WTC11 (cell line): ENCODE measurements around the gene HID1. TPM values are rescaled to one million over a fixed set of nuclear protein-coding genes. Genes with fewer than 3 reads are reported as not detected.
A peak's percentile ranks its signal among the peaks of the same experiment; 100 is the strongest.

ENCODE experiments used
- ATF1 ChIP-seq: sonication (generic); formaldehyde crosslinking; IDR thresholded peaks from 2 replicates; pipeline ENCODE4 v1.8.1; 2023; ENCODE audit warnings: mild to moderate bottlenecking, moderate library complexity, missing genetic modification reagents
- ELF4 ChIP-seq: sonication (generic); formaldehyde crosslinking; IDR thresholded peaks from 2 replicates; pipeline ENCODE4 v1.8.1; 2022; ENCODE audit warnings: low read depth, mild to moderate bottlenecking, moderate library complexity, missing genetic modification reagents
- ETV6 ChIP-seq: sonication (generic); formaldehyde crosslinking; IDR thresholded peaks from 2 replicates; pipeline ENCODE4 v1.8.1; 2022; ENCODE audit warnings: mild to moderate bottlenecking, missing genetic modification reagents
- MYBL2 ChIP-seq: sonication (generic); formaldehyde crosslinking; IDR thresholded peaks from 2 replicates; pipeline ENCODE4 v1.8.1; 2023; ENCODE audit warnings: mild to moderate bottlenecking, moderate library complexity, missing genetic modification reagents
- NFYB ChIP-seq: sonication (generic); formaldehyde crosslinking; conservative IDR thresholded peaks from 2 replicates; pipeline ENCODE4 v1.8.0; 2022; ENCODE audit warnings: low read depth, missing genetic modification reagents
- OVOL2 ChIP-seq: fragments of 250-450 bp; sonication (Bioruptor Pico); IDR thresholded peaks from 2 replicates; pipeline ENCODE4 v1.9.0; 2021; ENCODE audit warnings: mild to moderate bottlenecking, borderline replicate concordance
- RELA ChIP-seq: sonication (generic); formaldehyde crosslinking; IDR thresholded peaks from 2 replicates; pipeline ENCODE4 v1.8.1; 2022; ENCODE audit warnings: missing genetic modification reagents, mild to moderate bottlenecking, borderline replicate concordance
- SMAD3 ChIP-seq: sonication (generic); formaldehyde crosslinking; IDR thresholded peaks from 2 replicates; pipeline ENCODE4 v1.8.0; 2022; ENCODE audit warnings: missing genetic modification reagents, mild to moderate bottlenecking, borderline replicate concordance
- SMAD4 ChIP-seq: sonication (generic); formaldehyde crosslinking; IDR thresholded peaks from 2 replicates; pipeline ENCODE4 v1.8.0; 2022; ENCODE audit warnings: mild to moderate bottlenecking, missing genetic modification reagents
- ZNF121 ChIP-seq: sonication (generic); formaldehyde crosslinking; IDR thresholded peaks from 2 replicates; pipeline ENCODE4 v1.8.0; 2023; ENCODE audit warnings: missing genetic modification reagents
- ZNF219 ChIP-seq: sonication (generic); formaldehyde crosslinking; IDR thresholded peaks from 2 replicates; pipeline ENCODE4 v1.8.0; 2023; ENCODE audit warnings: missing genetic modification reagents, mild to moderate bottlenecking, borderline replicate concordance
- total RNA-seq: library from RNA; stranded (reverse); gene quantifications from 3 replicates; pipeline ENCODE4 v1.2.3, GENCODE V29; 2021
- TF ChIP-seq, protein P1 (sequence below): fragments of 250-450 bp; sonication (Bioruptor Pico); IDR thresholded peaks from 2 replicates; pipeline ENCODE4 v1.9.0; 2021; ENCODE audit warnings: mild to moderate bottlenecking
- TF ChIP-seq, protein P2 (sequence below): sonication (generic); formaldehyde crosslinking; IDR thresholded peaks from 2 replicates; pipeline ENCODE4 v1.8.1; 2022; ENCODE audit warnings: missing genetic modification reagents, borderline replicate concordance
- TF ChIP-seq, protein P3 (sequence below): sonication (generic); formaldehyde crosslinking; IDR thresholded peaks from 2 replicates; pipeline ENCODE4 v1.8.1; 2022; ENCODE audit warnings: low read depth, missing genetic modification reagents, borderline replicate concordance
- TF ChIP-seq, protein P4 (sequence below): sonication (generic); formaldehyde crosslinking; IDR thresholded peaks from 2 replicates; pipeline ENCODE4 v1.8.1; 2023; ENCODE audit warnings: mild to moderate bottlenecking, missing genetic modification reagents
- TF ChIP-seq, protein P5 (sequence below): sonication (generic); formaldehyde crosslinking; IDR thresholded peaks from 2 replicates; pipeline ENCODE4 v1.8.1; 2023; ENCODE audit warnings: mild to moderate bottlenecking, missing genetic modification reagents, moderate library complexity
- TF ChIP-seq, protein P6 (sequence below): fragments of 250-450 bp; sonication (Bioruptor Pico); IDR thresholded peaks from 2 replicates; pipeline ENCODE4 v1.9.0; 2021; ENCODE audit warnings: moderate library complexity, mild to moderate bottlenecking, inconsistent platforms, borderline replicate concordance
- TF ChIP-seq, protein P7 (sequence below): sonication (generic); formaldehyde crosslinking; IDR thresholded peaks from 2 replicates; pipeline ENCODE4 v1.8.0; 2022; ENCODE audit warnings: mild to moderate bottlenecking, missing genetic modification reagents
- TF ChIP-seq, protein P8 (sequence below): sonication (generic); formaldehyde crosslinking; IDR thresholded peaks from 2 replicates; pipeline ENCODE4 v1.8.1; 2023; ENCODE audit warnings: mild to moderate bottlenecking, missing genetic modification reagents
- TF ChIP-seq, protein P9 (sequence below): fragments of 250-450 bp; sonication (Bioruptor Pico); IDR thresholded peaks from 2 replicates; pipeline ENCODE4 v1.9.0; 2021; ENCODE audit warnings: mild to moderate bottlenecking, borderline replicate concordance

The HID1 gene
- total RNA-seq, 1 experiment from 2014 or later, result 16.7 TPM

DNA sequence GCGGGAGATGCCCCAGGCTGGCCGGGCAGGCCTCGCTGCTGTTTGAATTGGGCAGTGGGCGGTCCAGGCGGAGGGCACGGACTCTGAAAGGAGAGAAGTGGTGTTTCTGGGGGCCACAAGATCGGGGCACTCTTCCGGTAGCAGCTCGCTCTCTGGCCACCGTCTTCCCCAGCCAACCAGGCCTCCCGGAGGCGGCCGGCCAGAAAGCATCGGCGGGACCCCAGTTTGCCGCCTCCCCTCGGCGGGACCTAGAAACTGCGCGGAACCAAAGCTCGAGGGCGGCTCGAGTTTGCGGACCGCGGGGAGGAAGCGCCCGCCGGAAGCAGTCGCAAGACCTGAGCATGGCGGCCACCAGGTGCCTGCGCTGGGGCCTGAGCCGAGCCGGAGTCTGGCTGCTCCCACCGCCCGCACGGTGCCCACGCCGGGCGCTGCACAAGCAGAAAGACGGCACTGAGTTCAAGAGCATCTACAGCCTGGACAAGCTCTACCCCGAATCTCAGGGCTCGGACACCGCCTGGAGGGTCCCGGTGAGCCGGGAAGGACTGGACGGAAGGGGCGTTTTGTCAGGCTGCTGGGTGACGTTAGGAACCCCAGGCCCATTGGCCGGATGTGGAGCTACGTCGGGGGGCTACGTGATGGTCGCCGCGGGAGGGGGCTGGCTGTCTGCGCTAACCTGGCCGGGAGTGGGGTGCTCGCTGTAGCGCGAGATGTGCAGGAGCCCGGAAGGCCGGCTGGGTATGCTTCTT is 40.0 kb upstream of the HID1 start, which contains the start of gene MRPL58 (continued):
- TF ChIP-seq, protein P1, sequence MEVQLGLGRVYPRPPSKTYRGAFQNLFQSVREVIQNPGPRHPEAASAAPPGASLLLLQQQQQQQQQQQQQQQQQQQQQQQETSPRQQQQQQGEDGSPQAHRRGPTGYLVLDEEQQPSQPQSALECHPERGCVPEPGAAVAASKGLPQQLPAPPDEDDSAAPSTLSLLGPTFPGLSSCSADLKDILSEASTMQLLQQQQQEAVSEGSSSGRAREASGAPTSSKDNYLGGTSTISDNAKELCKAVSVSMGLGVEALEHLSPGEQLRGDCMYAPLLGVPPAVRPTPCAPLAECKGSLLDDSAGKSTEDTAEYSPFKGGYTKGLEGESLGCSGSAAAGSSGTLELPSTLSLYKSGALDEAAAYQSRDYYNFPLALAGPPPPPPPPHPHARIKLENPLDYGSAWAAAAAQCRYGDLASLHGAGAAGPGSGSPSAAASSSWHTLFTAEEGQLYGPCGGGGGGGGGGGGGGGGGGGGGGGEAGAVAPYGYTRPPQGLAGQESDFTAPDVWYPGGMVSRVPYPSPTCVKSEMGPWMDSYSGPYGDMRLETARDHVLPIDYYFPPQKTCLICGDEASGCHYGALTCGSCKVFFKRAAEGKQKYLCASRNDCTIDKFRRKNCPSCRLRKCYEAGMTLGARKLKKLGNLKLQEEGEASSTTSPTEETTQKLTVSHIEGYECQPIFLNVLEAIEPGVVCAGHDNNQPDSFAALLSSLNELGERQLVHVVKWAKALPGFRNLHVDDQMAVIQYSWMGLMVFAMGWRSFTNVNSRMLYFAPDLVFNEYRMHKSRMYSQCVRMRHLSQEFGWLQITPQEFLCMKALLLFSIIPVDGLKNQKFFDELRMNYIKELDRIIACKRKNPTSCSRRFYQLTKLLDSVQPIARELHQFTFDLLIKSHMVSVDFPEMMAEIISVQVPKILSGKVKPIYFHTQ (CRISPR knock-in tag), result no peak
- TF ChIP-seq, protein P2, sequence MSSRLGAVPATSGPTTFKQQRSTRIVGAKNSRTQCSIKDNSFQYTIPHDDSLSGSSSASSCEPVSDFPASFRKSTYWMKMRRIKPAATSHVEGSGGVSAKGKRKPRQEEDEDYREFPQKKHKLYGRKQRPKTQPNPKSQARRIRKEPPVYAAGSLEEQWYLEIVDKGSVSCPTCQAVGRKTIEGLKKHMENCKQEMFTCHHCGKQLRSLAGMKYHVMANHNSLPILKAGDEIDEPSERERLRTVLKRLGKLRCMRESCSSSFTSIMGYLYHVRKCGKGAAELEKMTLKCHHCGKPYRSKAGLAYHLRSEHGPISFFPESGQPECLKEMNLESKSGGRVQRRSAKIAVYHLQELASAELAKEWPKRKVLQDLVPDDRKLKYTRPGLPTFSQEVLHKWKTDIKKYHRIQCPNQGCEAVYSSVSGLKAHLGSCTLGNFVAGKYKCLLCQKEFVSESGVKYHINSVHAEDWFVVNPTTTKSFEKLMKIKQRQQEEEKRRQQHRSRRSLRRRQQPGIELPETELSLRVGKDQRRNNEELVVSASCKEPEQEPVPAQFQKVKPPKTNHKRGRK (CRISPR knock-in tag), result no peak
- TF ChIP-seq ZNF219 (CRISPR knock-in tag) (no peak; the same call in 1 of the 2 replicates), ELF4 (CRISPR knock-in tag) (no peak), ZNF121 (CRISPR knock-in tag) (no peak), ATF1 (CRISPR knock-in tag) (no peak), MYBL2 (CRISPR knock-in tag) (peak; percentile 60; the same call in 1 of the 2 replicates), ETV6 (peak; percentile 97), SMAD3 (peak; percentile 85; the same call in 1 of the 2 replicates), RELA (peak; percentile 73), NFYB (CRISPR knock-in tag) (peak; percentile 53), OVOL2 (CRISPR knock-in tag) (no peak), SMAD4 (CRISPR knock-in tag) (no peak)
- TF ChIP-seq, protein P3, sequence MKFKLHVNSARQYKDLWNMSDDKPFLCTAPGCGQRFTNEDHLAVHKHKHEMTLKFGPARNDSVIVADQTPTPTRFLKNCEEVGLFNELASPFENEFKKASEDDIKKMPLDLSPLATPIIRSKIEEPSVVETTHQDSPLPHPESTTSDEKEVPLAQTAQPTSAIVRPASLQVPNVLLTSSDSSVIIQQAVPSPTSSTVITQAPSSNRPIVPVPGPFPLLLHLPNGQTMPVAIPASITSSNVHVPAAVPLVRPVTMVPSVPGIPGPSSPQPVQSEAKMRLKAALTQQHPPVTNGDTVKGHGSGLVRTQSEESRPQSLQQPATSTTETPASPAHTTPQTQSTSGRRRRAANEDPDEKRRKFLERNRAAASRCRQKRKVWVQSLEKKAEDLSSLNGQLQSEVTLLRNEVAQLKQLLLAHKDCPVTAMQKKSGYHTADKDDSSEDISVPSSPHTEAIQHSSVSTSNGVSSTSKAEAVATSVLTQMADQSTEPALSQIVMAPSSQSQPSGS (CRISPR knock-in tag), result peak; percentile 3; the same call in 1 of the 2 replicates
- TF ChIP-seq, protein P4, sequence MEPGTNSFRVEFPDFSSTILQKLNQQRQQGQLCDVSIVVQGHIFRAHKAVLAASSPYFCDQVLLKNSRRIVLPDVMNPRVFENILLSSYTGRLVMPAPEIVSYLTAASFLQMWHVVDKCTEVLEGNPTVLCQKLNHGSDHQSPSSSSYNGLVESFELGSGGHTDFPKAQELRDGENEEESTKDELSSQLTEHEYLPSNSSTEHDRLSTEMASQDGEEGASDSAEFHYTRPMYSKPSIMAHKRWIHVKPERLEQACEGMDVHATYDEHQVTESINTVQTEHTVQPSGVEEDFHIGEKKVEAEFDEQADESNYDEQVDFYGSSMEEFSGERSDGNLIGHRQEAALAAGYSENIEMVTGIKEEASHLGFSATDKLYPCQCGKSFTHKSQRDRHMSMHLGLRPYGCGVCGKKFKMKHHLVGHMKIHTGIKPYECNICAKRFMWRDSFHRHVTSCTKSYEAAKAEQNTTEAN, result 0 out of 2 replicates have a peak, but pooled peaks have one; percentile 58
- TF ChIP-seq, protein P5, sequence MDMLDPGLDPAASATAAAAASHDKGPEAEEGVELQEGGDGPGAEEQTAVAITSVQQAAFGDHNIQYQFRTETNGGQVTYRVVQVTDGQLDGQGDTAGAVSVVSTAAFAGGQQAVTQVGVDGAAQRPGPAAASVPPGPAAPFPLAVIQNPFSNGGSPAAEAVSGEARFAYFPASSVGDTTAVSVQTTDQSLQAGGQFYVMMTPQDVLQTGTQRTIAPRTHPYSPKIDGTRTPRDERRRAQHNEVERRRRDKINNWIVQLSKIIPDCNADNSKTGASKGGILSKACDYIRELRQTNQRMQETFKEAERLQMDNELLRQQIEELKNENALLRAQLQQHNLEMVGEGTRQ (CRISPR knock-in tag), result peak; percentile 41; the same call in 1 of the 2 replicates
- TF ChIP-seq, protein P6, sequence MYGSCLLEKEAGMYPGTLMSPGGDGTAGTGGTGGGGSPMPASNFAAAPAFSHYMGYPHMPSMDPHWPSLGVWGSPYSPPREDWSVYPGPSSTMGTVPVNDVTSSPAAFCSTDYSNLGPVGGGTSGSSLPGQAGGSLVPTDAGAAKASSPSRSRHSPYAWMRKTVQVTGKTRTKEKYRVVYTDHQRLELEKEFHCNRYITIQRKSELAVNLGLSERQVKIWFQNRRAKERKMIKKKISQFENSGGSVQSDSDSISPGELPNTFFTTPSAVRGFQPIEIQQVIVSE, result no peak
- TF ChIP-seq, protein P7, sequence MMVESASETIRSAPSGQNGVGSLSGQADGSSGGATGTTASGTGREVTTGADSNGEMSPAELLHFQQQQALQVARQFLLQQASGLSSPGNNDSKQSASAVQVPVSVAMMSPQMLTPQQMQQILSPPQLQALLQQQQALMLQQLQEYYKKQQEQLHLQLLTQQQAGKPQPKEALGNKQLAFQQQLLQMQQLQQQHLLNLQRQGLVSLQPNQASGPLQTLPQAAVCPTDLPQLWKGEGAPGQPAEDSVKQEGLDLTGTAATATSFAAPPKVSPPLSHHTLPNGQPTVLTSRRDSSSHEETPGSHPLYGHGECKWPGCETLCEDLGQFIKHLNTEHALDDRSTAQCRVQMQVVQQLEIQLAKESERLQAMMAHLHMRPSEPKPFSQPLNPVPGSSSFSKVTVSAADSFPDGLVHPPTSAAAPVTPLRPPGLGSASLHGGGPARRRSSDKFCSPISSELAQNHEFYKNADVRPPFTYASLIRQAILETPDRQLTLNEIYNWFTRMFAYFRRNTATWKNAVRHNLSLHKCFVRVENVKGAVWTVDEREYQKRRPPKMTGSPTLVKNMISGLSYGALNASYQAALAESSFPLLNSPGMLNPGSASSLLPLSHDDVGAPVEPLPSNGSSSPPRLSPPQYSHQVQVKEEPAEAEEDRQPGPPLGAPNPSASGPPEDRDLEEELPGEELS (CRISPR knock-in tag), result peak; percentile 87
- TF ChIP-seq, protein P8, sequence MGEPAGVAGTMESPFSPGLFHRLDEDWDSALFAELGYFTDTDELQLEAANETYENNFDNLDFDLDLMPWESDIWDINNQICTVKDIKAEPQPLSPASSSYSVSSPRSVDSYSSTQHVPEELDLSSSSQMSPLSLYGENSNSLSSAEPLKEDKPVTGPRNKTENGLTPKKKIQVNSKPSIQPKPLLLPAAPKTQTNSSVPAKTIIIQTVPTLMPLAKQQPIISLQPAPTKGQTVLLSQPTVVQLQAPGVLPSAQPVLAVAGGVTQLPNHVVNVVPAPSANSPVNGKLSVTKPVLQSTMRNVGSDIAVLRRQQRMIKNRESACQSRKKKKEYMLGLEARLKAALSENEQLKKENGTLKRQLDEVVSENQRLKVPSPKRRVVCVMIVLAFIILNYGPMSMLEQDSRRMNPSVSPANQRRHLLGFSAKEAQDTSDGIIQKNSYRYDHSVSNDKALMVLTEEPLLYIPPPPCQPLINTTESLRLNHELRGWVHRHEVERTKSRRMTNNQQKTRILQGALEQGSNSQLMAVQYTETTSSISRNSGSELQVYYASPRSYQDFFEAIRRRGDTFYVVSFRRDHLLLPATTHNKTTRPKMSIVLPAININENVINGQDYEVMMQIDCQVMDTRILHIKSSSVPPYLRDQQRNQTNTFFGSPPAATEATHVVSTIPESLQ, result no peak
- TF ChIP-seq, protein P9, sequence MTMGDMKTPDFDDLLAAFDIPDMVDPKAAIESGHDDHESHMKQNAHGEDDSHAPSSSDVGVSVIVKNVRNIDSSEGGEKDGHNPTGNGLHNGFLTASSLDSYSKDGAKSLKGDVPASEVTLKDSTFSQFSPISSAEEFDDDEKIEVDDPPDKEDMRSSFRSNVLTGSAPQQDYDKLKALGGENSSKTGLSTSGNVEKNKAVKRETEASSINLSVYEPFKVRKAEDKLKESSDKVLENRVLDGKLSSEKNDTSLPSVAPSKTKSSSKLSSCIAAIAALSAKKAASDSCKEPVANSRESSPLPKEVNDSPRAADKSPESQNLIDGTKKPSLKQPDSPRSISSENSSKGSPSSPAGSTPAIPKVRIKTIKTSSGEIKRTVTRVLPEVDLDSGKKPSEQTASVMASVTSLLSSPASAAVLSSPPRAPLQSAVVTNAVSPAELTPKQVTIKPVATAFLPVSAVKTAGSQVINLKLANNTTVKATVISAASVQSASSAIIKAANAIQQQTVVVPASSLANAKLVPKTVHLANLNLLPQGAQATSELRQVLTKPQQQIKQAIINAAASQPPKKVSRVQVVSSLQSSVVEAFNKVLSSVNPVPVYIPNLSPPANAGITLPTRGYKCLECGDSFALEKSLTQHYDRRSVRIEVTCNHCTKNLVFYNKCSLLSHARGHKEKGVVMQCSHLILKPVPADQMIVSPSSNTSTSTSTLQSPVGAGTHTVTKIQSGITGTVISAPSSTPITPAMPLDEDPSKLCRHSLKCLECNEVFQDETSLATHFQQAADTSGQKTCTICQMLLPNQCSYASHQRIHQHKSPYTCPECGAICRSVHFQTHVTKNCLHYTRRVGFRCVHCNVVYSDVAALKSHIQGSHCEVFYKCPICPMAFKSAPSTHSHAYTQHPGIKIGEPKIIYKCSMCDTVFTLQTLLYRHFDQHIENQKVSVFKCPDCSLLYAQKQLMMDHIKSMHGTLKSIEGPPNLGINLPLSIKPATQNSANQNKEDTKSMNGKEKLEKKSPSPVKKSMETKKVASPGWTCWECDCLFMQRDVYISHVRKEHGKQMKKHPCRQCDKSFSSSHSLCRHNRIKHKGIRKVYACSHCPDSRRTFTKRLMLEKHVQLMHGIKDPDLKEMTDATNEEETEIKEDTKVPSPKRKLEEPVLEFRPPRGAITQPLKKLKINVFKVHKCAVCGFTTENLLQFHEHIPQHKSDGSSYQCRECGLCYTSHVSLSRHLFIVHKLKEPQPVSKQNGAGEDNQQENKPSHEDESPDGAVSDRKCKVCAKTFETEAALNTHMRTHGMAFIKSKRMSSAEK, result no peak
